ENCODE data around the gene CCND1. TPM values are rescaled to one million over a fixed set of nuclear protein-coding genes. Genes with fewer than 3 reads are reported as not detected.

Gene CCND1
- total RNA-seq, 1 donor from 2014 or later: 533 TPM

GRCh38 chr11:69609351-69609750 lies 31.6 kb upstream of the CCND1 start:
- no peak for TF ChIP-seq CTCF (conservative IDR thresholded peaks at IDR 0.05; ENCODE audit: low read depth, low read length)
- H3K4me3 ChIP-seq (ENCODE audit: low read depth, low read length): no peak overlapping the region
- DNase-seq (ENCODE audit: low read depth): no peak

- TF ChIP-seq CTCF (conservative IDR thresholded peaks at IDR 0.05; ENCODE audit: low read depth, low read length): no peak
- no peak for DNase-seq (ENCODE audit: low read depth)
- no peak overlapping the region for H3K4me3 ChIP-seq (ENCODE audit: low read depth, low read length)
Observed at GRCh38 chr11:69611548-69612526, 29.1 kb upstream of the CCND1 start.

GRCh38 chr11:69613594-69613993 lies 27.4 kb upstream of the CCND1 start:
- no peak for TF ChIP-seq CTCF (conservative IDR thresholded peaks at IDR 0.05; ENCODE audit: low read depth, low read length)
- no peak for DNase-seq (ENCODE audit: low read depth)
- no peak overlapping the region for H3K4me3 ChIP-seq (ENCODE audit: low read depth, low read length)

- no peak for DNase-seq (ENCODE audit: low read depth)
- H3K4me3 ChIP-seq (ENCODE audit: low read depth, low read length): no peak overlapping the region
- no peak for TF ChIP-seq CTCF (conservative IDR thresholded peaks at IDR 0.05; ENCODE audit: low read depth, low read length)
Observed at GRCh38 chr11:69614085-69614484, 26.9 kb upstream of the CCND1 start.

- no peak for TF ChIP-seq CTCF (conservative IDR thresholded peaks at IDR 0.05; ENCODE audit: low read depth, low read length)
- DNase-seq (ENCODE audit: low read depth): no peak
- no peak overlapping the region for H3K4me3 ChIP-seq (ENCODE audit: low read depth, low read length)
Observed at GRCh38 chr11:69615545-69616278, 25.2 kb upstream of the CCND1 start.

GRCh38 chr11:69617220-69617619 lies 23.7 kb upstream of the CCND1 start:
- H3K4me3 ChIP-seq (ENCODE audit: low read depth, low read length): no peak overlapping the region
- TF ChIP-seq CTCF (conservative IDR thresholded peaks at IDR 0.05; ENCODE audit: low read depth, low read length): no peak
- DNase-seq (ENCODE audit: low read depth): no peak

All from epithelial cell of proximal tubule (primary cell).